Tibial nerve (tissue), 4 donors: ENCODE data around the gene NCAN.

Experiments
- CTCF ChIP-seq, 5 experiments: fragments of 200-600 bp in 3 of 5; fragments of 450-650 bp in 2 of 5; sonication (generic) in 3 of 5; IDR thresholded peaks; one replicate each; pipeline ENCODE4 v1.5.1; 2016 to 2019; ENCODE audit warnings: antibody characterized with exemption in 5 of 5, mild to moderate bottlenecking in 3 of 5, moderate library complexity in 2 of 5
- EP300 ChIP-seq, 2 donors: sonication (generic); formaldehyde crosslinking; IDR thresholded peaks; one replicate each; pipeline ENCODE4 v1.6.1; 2017; ENCODE audit warnings: antibody characterized with exemption in 2 of 2, mild to moderate bottlenecking in 1 of 2

DNA sequence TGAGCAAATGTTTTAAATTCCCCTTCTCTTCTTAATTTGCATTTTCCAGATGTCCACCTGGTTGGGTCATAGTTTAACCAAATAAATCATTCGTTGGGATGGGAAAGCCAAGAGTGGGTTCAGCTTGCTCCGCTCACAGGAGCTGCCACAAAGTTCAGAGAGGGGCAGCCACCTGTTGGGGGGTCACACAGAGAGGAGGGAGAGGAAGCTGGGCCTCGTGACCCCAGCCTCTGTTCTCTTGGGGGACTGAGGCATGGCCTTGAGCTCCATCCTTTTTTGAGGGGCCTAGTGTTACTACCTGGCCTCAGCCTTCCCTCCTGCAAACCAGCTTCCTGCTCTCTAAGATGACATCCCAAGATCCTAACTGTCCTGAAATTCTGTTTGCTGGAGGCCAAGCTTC, 44.1 kb upstream of the NCAN start:
- TF ChIP-seq CTCF (IDR thresholded peaks at IDR 0.05) (no peak), EP300 (IDR thresholded peaks at IDR 0.05) (no peak)
